GM21576 (cell line): ENCODE results near the gene ABCA7.
"Not testable (repeated sequence)": the region's sequence is repeated elsewhere in the genome, so short reads cannot be mapped to it uniquely, and the experiment has no call there.

Source experiments
- ATAC-seq: cut with Tn5 transposase; IDR thresholded peaks from one replicate; pipeline ENCODE4 v1.9.1; 2021; ENCODE audit warnings: mild to moderate bottlenecking, moderate library complexity; ENCODE audit not compliant: unreplicated experiment

ABCA7 gene

DNA sequence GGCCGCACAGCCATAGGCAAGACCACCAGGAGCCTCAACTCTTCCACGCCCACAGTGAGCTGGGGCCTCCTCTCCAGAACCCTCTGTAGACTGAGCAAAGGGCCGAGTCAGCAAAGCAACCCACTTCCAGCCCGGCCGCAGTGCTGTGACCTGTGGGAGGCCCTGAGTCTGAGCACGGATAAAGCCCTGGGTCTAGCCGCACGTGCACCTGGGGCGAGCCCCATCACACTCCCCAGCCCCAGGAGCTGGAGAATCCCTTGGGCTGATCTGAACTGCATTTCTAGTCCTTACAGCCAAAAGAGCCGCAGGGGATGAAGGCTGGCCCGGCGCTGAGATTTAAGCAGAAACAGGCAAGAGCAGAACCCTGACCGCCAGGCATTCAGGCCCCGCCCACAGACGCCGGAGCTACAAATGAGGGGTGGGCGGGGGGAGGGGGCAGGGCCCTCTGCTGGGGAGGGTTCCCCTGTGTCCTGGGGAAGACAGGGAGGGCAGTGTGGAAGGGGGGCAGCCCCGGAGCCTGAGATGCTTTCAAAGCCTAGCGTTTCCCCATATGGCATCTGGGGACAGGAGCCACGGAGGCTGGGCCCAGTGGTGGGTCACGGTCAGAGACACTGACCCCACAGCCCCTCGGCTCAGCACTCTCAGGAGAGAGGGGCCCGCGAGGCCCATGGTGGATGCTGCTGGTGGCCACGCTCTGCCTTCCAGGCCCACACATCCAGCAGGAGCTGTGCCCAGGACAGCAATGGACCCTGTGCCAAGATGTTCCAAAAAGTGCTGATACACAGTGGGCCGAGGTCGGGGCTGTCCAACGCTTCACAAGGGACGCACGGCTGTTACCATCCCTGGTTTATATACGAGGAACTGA lies 23.9 kb upstream of the ABCA7 start:
- no peak for ATAC-seq

DNA sequence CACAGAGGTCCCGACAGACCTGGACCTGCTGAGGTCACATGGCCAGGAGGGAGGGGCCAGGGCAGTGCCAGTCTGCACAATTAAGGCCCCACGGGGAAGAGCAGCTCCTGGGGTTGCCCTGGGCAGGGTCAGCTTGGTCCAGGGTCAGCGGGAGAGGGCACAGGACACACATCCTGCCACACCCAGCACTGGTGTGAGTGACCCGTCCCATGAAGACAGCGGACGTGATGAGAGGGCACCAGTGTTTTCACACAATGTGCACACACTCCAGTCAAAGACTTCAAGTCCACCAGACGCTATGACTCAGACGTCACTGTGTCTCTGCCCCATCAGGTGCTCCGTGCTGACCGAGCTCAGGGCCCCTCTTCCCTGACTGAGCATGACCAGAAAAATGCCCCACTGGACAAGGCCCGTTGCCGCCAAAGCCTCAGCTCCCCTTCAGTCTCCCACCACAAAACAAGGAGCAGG lies 23.2 kb upstream of the ABCA7 start:
- no peak for ATAC-seq

DNA sequence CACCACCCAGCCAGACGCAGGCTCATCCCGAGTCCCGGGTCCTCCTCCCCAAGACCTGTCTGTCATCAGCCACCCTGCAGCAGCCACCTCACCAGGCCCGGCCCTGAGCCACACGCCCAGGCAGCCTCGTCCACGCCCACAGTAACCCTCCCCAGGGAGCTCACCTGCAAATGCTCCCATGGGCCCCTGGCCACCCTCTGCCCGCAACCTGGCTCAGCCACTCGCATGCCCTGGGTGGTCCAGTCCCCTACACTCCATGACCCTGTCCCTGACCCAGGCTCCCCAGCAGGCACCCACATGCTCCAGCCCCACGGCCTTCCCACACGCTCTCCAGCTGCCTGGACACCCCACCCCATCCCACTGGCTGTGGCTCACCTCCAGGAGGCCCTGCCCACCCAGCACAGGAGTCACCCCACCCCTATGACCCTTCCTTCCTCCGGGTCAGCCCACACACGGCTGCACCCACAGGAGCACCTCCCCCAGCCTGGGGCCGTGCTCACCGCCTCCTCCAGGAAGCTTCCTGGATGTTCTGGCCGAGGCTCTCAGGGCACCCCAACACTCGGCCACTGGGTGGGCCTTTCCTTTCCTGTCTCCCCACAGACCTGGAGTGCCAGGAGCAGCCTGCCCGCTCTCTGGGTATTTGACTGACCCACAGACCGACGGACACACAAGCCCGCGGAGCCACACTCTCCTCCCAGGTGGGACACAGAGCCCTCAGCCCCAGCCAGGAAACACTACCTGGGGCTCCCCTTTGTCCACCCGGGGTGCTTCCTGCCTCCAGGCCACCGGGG lies 22.6 kb upstream of the ABCA7 start:
- no peak for ATAC-seq

DNA sequence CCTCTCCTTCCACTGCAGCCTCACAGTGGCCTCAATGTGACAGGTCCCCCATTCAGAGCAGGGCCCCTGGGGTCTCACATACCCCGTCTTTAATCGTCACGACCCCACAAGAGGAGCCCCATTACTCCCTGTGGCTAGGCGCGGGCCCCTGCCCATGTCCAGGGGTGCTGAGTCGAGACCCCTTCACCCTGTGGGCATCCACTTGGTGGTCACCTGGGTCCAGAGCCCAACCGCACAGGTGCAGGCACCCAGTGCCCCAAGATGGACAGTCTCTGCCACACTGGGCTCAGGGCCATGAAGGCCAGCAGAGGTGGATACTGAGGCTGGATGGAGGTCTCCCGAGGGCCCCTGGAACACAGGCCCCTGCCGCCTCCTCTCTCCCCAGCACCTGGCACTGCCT lies 22.0 kb upstream of the ABCA7 start:
- ATAC-seq, result no peak

DNA sequence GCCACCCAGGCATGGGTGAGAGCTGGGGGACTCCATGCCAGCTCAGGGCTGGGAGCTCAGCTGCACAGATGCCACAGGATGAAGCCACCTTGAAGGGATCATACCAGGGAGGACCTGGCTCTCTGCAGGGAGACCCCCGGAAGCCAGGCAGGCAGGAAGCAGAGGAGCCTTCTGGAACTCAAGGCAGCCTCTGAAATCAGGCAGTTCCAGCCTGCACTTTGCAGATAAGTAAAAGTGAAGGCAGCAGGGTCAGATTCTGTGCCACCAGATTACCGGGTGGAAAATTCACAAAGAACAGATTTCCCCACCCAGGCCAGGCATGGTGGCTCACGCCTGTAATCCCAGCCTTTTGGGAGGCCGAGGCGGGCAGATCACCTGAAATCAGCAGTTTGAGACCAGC lies 21.5 kb upstream of the ABCA7 start:
- no peak for ATAC-seq

DNA sequence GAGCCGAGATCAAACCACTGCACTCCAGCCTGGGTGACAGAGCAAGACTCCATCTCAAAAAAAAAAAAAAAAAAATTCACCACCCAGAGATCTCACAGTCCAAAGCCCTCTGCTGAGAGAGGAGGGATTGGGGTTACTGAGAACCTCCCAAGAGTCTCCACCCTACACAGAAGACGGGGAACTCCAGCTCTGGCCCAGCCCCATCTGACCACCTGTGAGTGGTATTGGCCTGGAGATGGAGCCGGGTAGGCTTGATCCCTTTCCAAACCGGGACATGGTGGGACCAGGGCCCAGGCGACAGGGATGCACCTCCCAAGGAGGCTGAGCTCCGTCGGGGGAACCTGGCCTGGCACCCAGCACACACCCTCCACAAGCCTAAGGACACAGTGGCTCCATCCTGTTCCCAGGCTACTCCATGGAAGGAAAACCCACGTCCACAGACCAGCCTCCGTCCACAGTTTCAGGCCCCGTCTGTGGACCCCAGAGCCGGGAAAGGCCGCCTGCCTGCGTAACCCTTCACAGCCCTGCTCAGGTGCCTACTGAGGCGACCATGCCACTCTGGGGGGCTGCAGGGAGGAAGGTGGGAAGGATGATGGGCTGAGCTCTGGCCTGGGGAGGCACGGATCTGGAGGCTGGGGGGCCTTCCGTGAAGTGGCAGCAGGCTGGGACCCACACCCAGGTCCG lies 20.8 kb upstream of the ABCA7 start:
- no peak for ATAC-seq

DNA sequence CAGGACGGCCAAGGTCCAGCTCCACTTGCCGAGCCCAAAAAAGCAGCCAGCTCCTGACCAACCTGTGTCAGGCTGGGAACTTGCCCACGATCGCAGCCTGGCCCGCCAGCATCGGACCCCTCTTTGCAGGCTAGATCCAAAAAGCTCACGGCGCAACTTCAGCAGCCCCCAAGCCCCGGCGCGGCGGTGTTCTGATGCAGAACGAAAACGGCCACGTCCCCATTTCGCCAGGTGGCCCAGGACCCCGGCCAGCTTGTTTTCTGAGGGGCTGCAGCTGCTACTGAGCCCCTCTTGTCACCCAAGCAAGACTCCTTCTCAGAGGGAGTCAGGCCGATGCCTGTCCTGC lies 20.3 kb upstream of the ABCA7 start:
- ATAC-seq, result no peak

DNA sequence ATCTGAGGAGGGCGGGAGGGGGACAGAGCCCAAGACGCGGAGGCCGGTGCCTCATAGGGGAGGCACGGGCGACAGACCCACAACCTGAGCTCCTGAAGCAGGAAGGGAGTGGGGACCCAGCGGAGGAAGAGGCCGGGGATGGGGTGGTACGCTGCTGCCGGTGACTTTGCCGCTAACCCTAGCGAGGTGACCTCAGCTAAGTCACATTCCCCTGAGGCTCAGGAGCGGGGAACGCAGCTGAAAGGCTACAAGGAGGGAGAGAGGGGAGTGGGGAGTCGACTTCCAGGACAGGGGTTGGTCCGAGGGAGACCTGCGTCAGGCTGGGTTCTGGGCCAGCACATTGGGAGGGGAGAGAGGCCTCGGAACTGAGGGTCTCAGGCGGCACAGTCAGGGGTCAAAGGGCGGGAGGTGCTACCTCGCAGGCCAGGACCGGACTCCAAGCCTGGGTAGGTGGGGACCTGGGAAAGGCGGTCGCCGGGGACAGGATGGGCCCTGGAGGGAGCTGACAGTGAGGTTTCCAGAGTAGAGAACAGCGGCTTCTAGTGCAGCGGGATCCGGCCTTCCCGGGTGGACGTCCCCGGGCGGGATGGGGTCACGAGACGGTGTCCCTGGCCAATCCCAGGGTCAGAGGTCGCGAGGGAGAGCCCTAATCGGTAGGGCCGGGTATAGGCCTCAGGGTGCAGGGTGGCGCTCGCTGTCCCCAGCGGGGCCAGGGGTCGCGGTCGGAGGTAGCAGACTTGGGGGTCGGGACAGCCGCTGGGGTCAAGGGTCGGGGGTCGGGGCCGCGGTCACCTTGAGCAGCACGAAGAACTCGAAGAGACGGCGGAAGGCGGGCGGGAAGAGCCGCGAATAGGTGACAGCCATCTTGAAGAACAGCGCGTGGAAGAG lies 19.7 kb upstream of the ABCA7 start:
- no peak for ATAC-seq

DNA sequence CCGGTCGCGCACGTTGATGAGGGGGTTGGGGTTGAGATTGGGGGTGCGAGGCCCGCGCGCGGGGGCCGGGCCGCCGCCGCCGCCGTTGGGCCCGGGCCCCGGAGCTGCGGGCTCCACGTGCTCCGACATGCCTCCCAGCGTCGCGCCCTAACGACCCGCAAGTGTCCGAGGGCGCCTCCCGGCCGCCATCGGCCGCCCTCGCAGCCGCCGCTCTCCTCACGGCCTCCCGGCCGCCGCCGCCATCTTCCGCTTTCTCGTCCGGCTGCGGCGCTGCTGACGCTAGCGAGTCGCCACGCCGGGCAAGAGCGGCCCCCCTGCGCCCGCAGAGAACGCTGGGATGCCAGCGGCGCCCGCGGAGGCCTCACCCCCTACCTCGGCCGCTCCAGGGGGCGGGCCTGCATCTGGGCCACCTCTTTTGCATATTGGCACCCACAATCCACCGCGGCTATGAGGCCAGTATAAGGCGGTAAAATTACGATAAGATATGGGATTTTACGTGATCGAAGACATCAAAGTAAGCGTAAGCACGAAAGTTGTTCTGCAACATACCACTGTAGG lies 19.0 kb upstream of the ABCA7 start, which contains the start of gene TMEM259:
Gene TMEM259, minus strand, starts transcription at position 256 of the 558 bp plus-strand sequence. Its CDS starts 127 bp downstream, at position 129.
- ATAC-seq, result peak; percentile 63

DNA sequence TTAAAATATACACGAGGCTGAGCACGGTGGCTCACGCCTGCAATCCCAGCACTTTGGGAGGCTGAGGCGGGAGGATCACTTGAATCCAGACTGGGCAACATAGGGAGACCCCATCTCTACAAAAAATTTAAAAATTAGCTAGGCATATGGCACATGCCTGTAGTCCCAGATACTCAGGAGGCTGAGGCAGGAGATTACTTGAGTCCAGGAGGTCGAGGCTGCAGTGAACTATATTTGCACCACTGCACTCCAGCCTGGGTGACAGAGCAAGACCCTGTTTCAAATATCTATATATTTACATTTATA lies 16.1 kb upstream of the ABCA7 start:
- not testable (repeated sequence) for ATAC-seq

DNA sequence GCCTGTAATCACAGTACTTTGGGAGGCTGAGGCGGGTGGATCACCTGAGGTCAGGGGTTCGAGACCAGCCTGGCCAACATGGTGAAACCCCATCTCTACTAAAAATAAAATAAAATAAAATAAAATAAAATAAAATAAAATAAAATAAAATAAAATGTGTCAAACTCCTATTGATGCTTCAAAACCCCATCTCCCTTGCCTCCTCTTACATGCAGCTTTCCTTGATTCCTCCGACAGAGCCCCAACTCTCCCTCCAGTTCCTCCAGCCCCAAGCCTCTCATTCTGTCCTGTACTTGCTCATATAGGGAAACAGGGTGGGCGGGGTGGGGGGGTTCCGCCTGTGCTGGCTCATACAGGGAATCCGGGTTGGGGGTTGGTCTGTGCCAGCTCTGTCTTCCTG lies 14.8 kb upstream of the ABCA7 start:
- not testable (repeated sequence) for ATAC-seq

DNA sequence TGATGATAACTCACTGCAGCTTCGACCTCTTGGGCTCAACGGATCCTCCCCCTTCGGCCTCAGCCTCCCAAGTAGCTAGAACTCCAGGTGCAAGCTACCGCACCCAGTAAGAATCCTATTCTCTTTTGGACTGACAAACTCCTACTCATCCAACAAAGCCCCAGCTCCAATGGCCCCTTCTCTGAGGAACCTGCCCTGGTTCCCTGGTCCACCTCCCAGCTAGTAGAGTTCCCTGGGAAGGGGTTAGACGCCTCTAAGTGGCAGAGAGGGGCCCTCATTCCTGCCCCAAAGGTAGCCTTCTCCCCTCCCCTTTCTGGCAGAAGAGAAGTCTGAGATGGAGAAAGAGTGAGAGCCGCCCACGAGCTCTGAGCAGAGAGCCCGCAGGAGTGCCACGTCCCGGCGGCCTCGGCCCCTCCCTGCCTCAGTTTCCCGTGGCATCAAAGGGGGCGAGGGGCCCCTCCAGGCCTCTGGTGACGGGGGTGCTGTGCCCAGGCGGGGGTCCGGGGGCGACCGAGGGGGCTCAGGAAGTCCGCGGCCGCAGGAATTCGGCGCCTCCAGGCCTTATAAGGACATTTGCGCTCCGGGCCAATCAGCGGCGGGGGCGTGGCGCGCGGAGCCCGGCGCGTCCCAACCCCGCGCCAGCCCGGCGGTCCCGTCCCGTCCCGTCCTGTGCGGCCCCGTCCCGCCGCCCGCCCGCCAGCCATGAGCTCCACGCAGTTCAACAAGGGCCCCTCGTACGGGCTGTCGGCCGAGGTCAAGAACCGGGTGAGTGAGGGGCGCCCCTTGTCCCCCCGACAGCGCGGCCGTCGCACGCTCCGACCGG lies 13.7 kb upstream of the ABCA7 start, which contains the start of gene CNN2:
Gene CNN2, plus strand, starts transcription at position 649 of the 823 bp plus-strand sequence. Its CDS starts 54 bp downstream, at position 703.
- ATAC-seq, result no peak

DNA sequence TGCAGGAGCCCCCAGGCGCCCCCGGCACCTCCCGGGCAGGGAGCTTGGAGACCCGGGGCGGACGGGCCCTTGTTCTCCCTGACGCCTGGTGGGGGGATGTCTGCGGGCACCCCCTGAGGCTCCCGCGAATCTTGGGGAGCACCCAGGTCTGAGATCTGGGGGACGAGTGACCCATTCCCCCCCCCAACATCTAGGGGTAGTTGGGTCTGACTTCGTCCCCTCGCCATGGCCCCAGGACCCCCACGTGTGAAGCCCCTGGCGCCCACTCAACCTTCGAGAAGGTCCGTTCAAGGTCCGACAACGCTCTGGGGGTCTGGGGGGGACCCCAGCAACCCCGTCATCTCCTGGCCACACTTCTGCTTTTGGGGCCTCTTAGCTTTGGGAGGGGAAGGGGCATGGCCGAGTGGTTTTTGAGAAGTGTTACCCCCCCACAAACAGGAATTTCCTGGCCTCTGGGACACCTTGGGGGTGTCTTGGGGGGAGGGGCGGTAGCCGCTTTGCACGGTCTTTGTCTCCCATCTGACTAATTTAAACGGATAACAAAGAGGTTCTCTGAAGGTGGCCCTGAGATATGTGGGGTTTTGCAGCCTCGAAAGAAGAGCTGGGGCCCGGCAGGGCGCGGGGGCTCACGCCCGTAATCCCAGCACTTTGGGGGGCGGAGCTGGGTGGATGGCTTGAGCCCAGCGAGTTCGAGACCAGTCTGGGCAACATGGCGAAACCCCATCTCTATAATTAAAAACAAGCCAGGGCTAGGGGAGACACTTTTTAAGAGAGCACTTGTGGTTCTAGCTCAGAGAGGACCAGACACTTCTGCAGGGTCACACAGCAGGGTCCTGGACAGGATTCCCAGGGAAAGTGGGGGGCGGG lies 12.9 kb upstream of the ABCA7 start:
- ATAC-seq, result no peak

DNA sequence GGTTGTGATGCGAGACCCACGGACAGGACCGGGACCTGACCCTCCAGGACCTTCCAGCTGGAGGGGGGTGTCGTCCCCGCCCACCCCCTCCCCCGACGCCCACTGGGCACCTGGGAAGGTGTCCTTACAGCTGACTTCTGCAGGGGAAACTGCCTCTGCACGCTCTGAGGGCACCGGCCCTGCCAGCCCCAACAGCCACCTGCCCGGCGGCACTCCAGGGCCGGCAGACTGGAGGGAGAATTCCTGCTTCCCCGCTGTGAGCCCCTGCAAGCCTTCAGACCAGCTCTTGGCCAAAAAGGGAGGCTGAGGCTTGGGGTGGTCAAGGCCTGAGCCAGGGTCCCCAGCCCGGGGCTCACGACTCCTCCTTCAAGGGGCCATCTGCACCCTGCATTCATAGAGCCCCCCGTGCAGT lies 12.3 kb upstream of the ABCA7 start:
- ATAC-seq, result no peak

DNA sequence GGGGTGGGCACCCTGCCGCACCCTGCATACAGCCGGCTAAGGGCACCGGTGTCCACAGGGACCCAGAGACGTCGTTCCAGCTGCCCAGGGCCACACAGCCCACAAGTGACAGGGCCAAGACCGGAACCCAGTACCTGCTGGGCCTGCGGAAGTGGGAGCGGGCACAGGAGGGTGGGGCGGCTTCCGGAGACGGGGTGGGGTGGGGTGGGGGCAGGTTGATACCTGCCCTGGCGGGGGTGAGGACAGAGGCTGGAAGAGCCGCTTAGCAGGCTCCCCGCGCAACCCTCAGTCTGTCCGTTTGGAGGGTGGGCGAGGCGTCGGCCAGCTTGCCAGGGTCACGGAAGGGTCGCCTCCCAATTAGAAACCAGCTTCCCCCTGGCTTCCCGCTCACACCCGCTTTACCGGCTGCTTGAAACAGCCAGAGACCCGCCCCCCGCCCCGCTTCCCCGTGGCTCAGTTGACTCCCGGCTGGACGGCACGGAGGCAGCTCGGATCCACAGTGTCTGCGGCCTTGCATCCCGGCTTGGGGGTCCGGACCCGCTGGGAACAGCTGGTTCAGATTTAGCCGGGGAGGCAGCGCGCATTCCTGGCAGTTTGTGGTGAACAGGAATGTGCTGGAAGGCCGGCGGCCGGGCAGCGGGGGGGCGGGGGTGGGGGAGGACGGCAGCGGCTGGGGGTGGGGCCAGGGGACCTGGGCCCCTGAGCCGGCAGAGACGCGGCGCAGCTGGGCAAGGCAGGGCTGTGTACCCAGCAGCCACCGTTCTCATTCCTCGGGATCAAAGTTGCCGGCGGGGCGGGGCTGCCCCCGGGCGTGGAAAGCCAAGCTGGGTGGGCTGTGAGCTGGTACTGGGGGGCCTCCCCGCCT lies 11.6 kb upstream of the ABCA7 start:
- ATAC-seq, result no peak

DNA sequence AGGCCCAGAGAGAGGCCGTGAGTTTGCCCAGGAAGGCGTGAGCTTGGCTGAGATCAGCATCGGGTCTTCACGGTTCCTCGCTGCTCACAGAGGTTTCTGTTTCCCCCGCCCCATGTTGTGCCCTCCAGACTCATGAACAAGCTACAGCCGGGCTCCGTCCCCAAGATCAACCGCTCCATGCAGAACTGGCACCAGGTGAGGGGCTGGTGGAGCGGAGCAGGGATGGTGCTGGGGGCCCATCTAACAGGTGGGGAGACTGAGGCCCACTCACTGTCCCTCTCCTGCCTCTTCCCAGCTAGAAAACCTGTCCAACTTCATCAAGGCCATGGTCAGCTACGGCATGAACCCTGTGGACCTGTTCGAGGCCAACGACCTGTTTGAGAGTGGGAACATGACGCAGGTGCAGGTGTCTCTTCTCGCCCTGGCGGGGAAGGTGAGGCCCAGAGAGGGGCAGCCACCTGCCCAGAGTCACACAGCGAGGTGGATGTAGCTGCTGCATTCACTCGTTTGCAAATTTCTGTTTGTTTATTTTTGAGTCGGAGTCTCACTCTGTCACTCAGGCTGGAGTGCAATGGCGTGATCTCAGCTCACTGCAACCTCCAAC lies 7.5 kb upstream of the ABCA7 start:
- no peak for ATAC-seq
